Transverse colon (tissue), 4 donors: Measurements from ENCODE around the gene LSM14B. TPM values are rescaled to one million over a fixed set of nuclear protein-coding genes. Genes with fewer than 3 reads are reported as not detected.

Experiments used
- DNase-seq: peaks from one replicate; pipeline ENCODE4 v3.0.0-alpha.2; 2019
- H3K27ac ChIP-seq, 4 donors: fragments of 200-600 bp; sonication (generic); 2 replicates each; pipeline ENCODE4 v1.5.1; 2016 to 2018; ENCODE audit warnings: inconsistent platforms in 4 of 4
- H3K27me3 ChIP-seq: fragments of 200-600 bp; sonication (generic); 2 replicates; pipeline ENCODE4 v1.5.1; 2017; ENCODE audit warnings: inconsistent platforms
- H3K36me3 ChIP-seq, 4 donors: fragments of 200-600 bp; sonication (generic); 2 replicates each; pipeline ENCODE4 v1.5.1; 2017 to 2019; ENCODE audit warnings: inconsistent platforms in 4 of 4
- H3K4me1 ChIP-seq, 4 donors: fragments of 200-600 bp; sonication (generic); 2 replicates each; pipeline ENCODE4 v1.5.1; 2017 to 2020; ENCODE audit warnings: inconsistent platforms in 4 of 4
- H3K4me3 ChIP-seq, 4 donors: fragments of 200-600 bp; sonication (generic); 1 replicate in 1 of 4; 2 replicates in 3 of 4; pipeline versions ENCODE4 v1.5.1 to v1.6.1; 2017 to 2019; ENCODE audit warnings: inconsistent platforms in 4 of 4
- H3K9me3 ChIP-seq, 2 donors: fragments of 200-600 bp; sonication (generic); 2 replicates each; pipeline ENCODE4 v1.5.1; 2017 to 2019; ENCODE audit warnings: inconsistent platforms in 2 of 2
- CTCF ChIP-seq, 5 experiments: fragments of 200-600 bp in 3 of 5; fragments of 450-650 bp in 2 of 5; sonication (generic) in 3 of 5; IDR thresholded peaks; 1 replicate in 2 of 5; 2 replicates in 3 of 5; pipeline ENCODE4 v1.5.1; 2016 to 2017; ENCODE audit warnings: antibody characterized with exemption in 5 of 5, inconsistent platforms in 3 of 5, mild to moderate bottlenecking in 2 of 5, moderate library complexity in 1 of 5
- EP300 ChIP-seq: sonication (generic); formaldehyde crosslinking; IDR thresholded peaks from one replicate; pipeline ENCODE4 v1.6.1; 2017; ENCODE audit warnings: antibody characterized with exemption, low read depth
- POLR2A ChIP-seq: fragments of 450-650 bp; IDR thresholded peaks from one replicate; pipeline ENCODE4 v1.6.1; 2016; ENCODE audit warnings: antibody characterized with exemption, mild to moderate bottlenecking, moderate library complexity
- POLR2AphosphoS5 ChIP-seq, 3 donors: sonication (generic); formaldehyde crosslinking; IDR thresholded peaks; one replicate each; pipeline ENCODE4 v1.6.1; 2016; ENCODE audit warnings: antibody characterized with exemption in 3 of 3
- WGBS, 2 donors: methylation state at CpG; one replicate each; pipeline ENCODE4 v1.1.5; 2018; ENCODE audit warnings: low coverage in 1 of 2; 5-methylcytosine and 5-hydroxymethylcytosine counted together
- in situ Hi-C, 4 donors: fragments of 200-750 bp; cut with MboI; loops; one replicate each; pipeline versions ENCODE4 v1.15.0 to v1.15.1; 2017; ENCODE audit warnings: low sequenced_read_pairs in 3 of 4, low pct_ligation_motif_present in 1 of 4, low pct_unique_long_range_greater_than_20kb in 1 of 4
- intact Hi-C: fragments of 100-400 bp; cut with DNase I; formaldehyde crosslinking; loops from one replicate; pipeline ENCODE4 v1.15.1; 2023; ENCODE audit warnings: low total_unique reads
- total RNA-seq, 4 donors: library from RNA; depleted of rRNA; stranded (reverse); fragments of >200 nt; gene quantifications; one replicate each; pipeline ENCODE4 v1.1.0, GENCODE V29; 2016

LSM14B gene
- total RNA-seq, 4 donors from 2014 or later, result 22.1 to 45.3 (median 35.6) TPM

- Histone ChIP-seq H3K27ac (no peak overlapping the region), H3K4me1 (peaks cover 6 to 15% (median 13%) of the 10 kb centered on the region in 4 donors), H3K4me3 (no peak overlapping the region), H3K9me3 (no peaks in the 10 kb centered on the region), H3K27me3 (no peaks in the 10 kb centered on the region), H3K36me3 (no peaks in the 10 kb centered on the region)
- TF ChIP-seq EP300 (no peak), CTCF (IDR thresholded peaks at IDR 0.05) (no peak), POLR2AphosphoS5 (IDR thresholded peaks at IDR 0.05) (no peak), POLR2A (no peak)
- no peak for DNase-seq
- intact Hi-C loops, result no loop called here
- 81% methylated on average over 6 of the region's 20 CpGs; no CpG with 5 or more reads in 1 of the 2 donors for WGBS, 2 donors
- in situ Hi-C loops, result loop anchor here in 2 of 4 donors (10.0 kb wide), 2 partner anchors 124 to 134 kb away; no protein-coding TSS in a partner anchor
These were observed 26.6 kb downstream of the LSM14B start for GRCh38 chr20:62148908-62149314.

- H3K27ac ChIP-seq, result no peak overlapping the region
- H3K4me1 ChIP-seq, result peaks cover 5 to 12% (median 8%) of the 10 kb centered on the region in 4 donors
- no peaks in the 10 kb centered on the region for H3K36me3 ChIP-seq
- TF ChIP-seq POLR2AphosphoS5 (IDR thresholded peaks at IDR 0.05), result no peak
- TF ChIP-seq POLR2A, result no peak
- no peak for TF ChIP-seq EP300
- TF ChIP-seq CTCF (IDR thresholded peaks at IDR 0.05), result no peak
- no peaks in the 10 kb centered on the region for H3K27me3 ChIP-seq
- in situ Hi-C loops, result loop anchor here in 2 of 4 donors (10.0 kb wide), 2 partner anchors 125 to 135 kb away; no protein-coding TSS in a partner anchor
- intact Hi-C loops, result no loop called here
- H3K9me3 ChIP-seq, result no peaks in the 10 kb centered on the region
- 80 to 86% methylated on average over 9 to 24 of the region's 24 CpGs for WGBS, 2 donors
- DNase-seq, result no peak
- no peak overlapping the region for H3K4me3 ChIP-seq
These were observed 27.4 kb downstream of the LSM14B start for GRCh38 chr20:62149532-62150309.

GRCh38 chr20:62150310-62150575, 28.0 kb downstream of the LSM14B start:
- 96 to 100% methylated on average over 1 to 11 of the region's 11 CpGs for WGBS, 2 donors
- peaks cover 0 to 7% (median 3%) of the 10 kb centered on the region in 4 donors for H3K4me1 ChIP-seq
- TF ChIP-seq EP300, result no peak
- in situ Hi-C loops, result no loop called here
- H3K4me3 ChIP-seq, result no peak overlapping the region
- no peak for DNase-seq
- intact Hi-C loops, result no loop called here
- no peaks in the 10 kb centered on the region for H3K9me3 ChIP-seq
- H3K27ac ChIP-seq, result no peak overlapping the region
- no peaks in the 10 kb centered on the region for H3K27me3 ChIP-seq
- no peaks in the 10 kb centered on the region for H3K36me3 ChIP-seq

- intact Hi-C loops, result no loop called here
- no peak overlapping the region for H3K27ac ChIP-seq
- H3K4me3 ChIP-seq, result no peak overlapping the region
- WGBS, 2 donors, result 92 to 100% methylated on average over 1 to 8 of the region's 11 CpGs
- H3K27me3 ChIP-seq, result no peaks in the 10 kb centered on the region
- peaks cover 0 to 3% (median 0%) of the 10 kb centered on the region in 4 donors for H3K4me1 ChIP-seq
- no peak for DNase-seq
- no peaks in the 10 kb centered on the region for H3K9me3 ChIP-seq
- H3K36me3 ChIP-seq, result no peaks in the 10 kb centered on the region
- TF ChIP-seq POLR2AphosphoS5 (IDR thresholded peaks at IDR 0.05) (no peak), CTCF (IDR thresholded peaks at IDR 0.05) (no peak), EP300 (no peak), POLR2A (no peak)
- in situ Hi-C loops, result no loop called here
These were observed 28.9 kb downstream of the LSM14B start for GRCh38 chr20:62151225-62151624.
